Measurements from ENCODE around the gene IFT80.

IFT80 gene

GRCh38 chr3:160217675-160218074 is 181.3 kb downstream of the IFT80 start:
- TF ChIP-seq CTCF (IDR thresholded peaks at IDR 0.05; ENCODE audit: low read depth, low read length), result no peak
- H3K4me3 ChIP-seq (ENCODE audit: low read depth, low read length), result no peak overlapping the region

GRCh38 chr3:160213191-160213590 is 185.8 kb downstream of the IFT80 start:
- H3K4me3 ChIP-seq (ENCODE audit: low read depth, low read length), result no peak overlapping the region
- no peak for TF ChIP-seq CTCF (IDR thresholded peaks at IDR 0.05; ENCODE audit: low read depth, low read length)

GRCh38 chr3:160210799-160211221 is 188.2 kb downstream of the IFT80 start:
- TF ChIP-seq CTCF (IDR thresholded peaks at IDR 0.05; ENCODE audit: low read depth, low read length), result no peak
- no peak overlapping the region for H3K4me3 ChIP-seq (ENCODE audit: low read depth, low read length)

GRCh38 chr3:160210341-160210740 is 188.7 kb downstream of the IFT80 start:
- no peak for TF ChIP-seq CTCF (IDR thresholded peaks at IDR 0.05; ENCODE audit: low read depth, low read length)
- H3K4me3 ChIP-seq (ENCODE audit: low read depth, low read length), result no peak overlapping the region
